ENCODE measurements around the gene APBA1. TPM values are rescaled to one million over a fixed set of nuclear protein-coding genes. Genes with fewer than 3 reads are reported as not detected.

The APBA1 gene
- total RNA-seq, 1 experiment from 2014 or later = 0.34 TPM

- Histone ChIP-seq H3K27me3 (replicated peaks; ENCODE audit: control insufficient read depth, insufficient read depth, low read length) (no peaks in the 10 kb centered on the region), H3K4me3 (ENCODE audit: low read depth, low read length) (peak overlapping the region; percentile 21), H3K9me3 (no peaks in the 10 kb centered on the region), H3K36me3 (ENCODE audit: control insufficient read depth, insufficient read depth, low read length) (no peaks in the 10 kb centered on the region), H3K4me1 (no peaks in the 10 kb centered on the region)
- Mint-ChIP-seq H3K36me3 (ENCODE audit: insufficient read depth, unreplicated experiment) (peaks cover 5% of the 10 kb centered on the region), H3K9me3 (ENCODE audit: unreplicated experiment) (no peaks in the 10 kb centered on the region), H3K27me3 (ENCODE audit: insufficient read depth, unreplicated experiment) (peaks cover 3% of the 10 kb centered on the region), H3K4me3 (ENCODE audit: unreplicated experiment) (peak overlapping the region; percentile 57), H3K4me1 (ENCODE audit: low read depth, unreplicated experiment) (no peaks in the 10 kb centered on the region), H3K27ac (ENCODE audit: unreplicated experiment) (no peak overlapping the region)
- POLR2A ChIA-PET = no interaction called here
- intact Hi-C loops (cut with micrococcal nuclease; ENCODE audit: unreplicated experiment) = loop anchor here (2.0 kb wide), 1 partner anchor 206 kb away; no protein-coding TSS in a partner anchor
- TF ChIP-seq CTCF (IDR thresholded peaks at IDR 0.05; ENCODE audit: insufficient read depth in 1 of 2, low read depth in 1 of 2, low read length in 1 of 2, severe bottlenecking in 1 of 2, unreplicated experiment in 1 of 2) = no peak
- CTCF ChIA-PET = no interaction called here
- no TSS peak for BruUV-seq (replicated peaks)
- no peak for DNase-seq
Measured at GRCh38 chr9:69673311-69673640, 1.1 kb upstream of the APBA1 start.

- H3K9me3 Mint-ChIP-seq (ENCODE audit: unreplicated experiment) = no peaks in the 10 kb centered on the region
- peaks cover 3% of the 10 kb centered on the region for H3K27me3 Mint-ChIP-seq (ENCODE audit: insufficient read depth, unreplicated experiment)
- peak; percentile 24 to 46 for TF ChIP-seq CTCF (IDR thresholded peaks at IDR 0.05; ENCODE audit: insufficient read depth in 1 of 2, low read depth in 1 of 2, low read length in 1 of 2, severe bottlenecking in 1 of 2, unreplicated experiment in 1 of 2)
- no peaks in the 10 kb centered on the region for H3K36me3 ChIP-seq (ENCODE audit: control insufficient read depth, insufficient read depth, low read length)
- no peaks in the 10 kb centered on the region for H3K9me3 ChIP-seq
- H3K36me3 Mint-ChIP-seq (ENCODE audit: insufficient read depth, unreplicated experiment) = peaks cover 5% of the 10 kb centered on the region
- no TSS peak for BruUV-seq (replicated peaks)
- DNase-seq = peak; percentile 60 to 63
- POLR2A ChIA-PET = interaction anchor here (0.6 kb wide), 1 partner anchor 160 kb away, joined by 3 read pairs; no protein-coding TSS in a partner anchor
- CTCF ChIA-PET = no interaction called here
- H3K4me3 Mint-ChIP-seq (ENCODE audit: unreplicated experiment) = peak overlapping the region; percentile 57
- H3K27ac Mint-ChIP-seq (ENCODE audit: unreplicated experiment) = no peak overlapping the region
- H3K27me3 ChIP-seq (replicated peaks; ENCODE audit: control insufficient read depth, insufficient read depth, low read length) = no peaks in the 10 kb centered on the region
- H3K4me3 ChIP-seq (ENCODE audit: low read depth, low read length) = peak overlapping the region; percentile 41
- no peaks in the 10 kb centered on the region for H3K4me1 ChIP-seq
- intact Hi-C loops (cut with micrococcal nuclease; ENCODE audit: unreplicated experiment) = loop anchor here (2.0 kb wide), 1 partner anchor 206 kb away; no protein-coding TSS in a partner anchor
- H3K4me1 Mint-ChIP-seq (ENCODE audit: low read depth, unreplicated experiment) = no peaks in the 10 kb centered on the region
Measured at GRCh38 chr9:69672596-69673310, 582 bp upstream of the APBA1 start.

GRCh38 chr9:69671311-69671878, 776 bp downstream of the APBA1 start:
- Mint-ChIP-seq H3K27ac (ENCODE audit: unreplicated experiment) (no peak overlapping the region), H3K27me3 (ENCODE audit: insufficient read depth, unreplicated experiment) (peaks cover 3% of the 10 kb centered on the region), H3K4me3 (ENCODE audit: unreplicated experiment) (no peak overlapping the region), H3K36me3 (ENCODE audit: insufficient read depth, unreplicated experiment) (peaks cover 5% of the 10 kb centered on the region), H3K4me1 (ENCODE audit: low read depth, unreplicated experiment) (no peaks in the 10 kb centered on the region), H3K9me3 (ENCODE audit: unreplicated experiment) (no peaks in the 10 kb centered on the region)
- Histone ChIP-seq H3K9me3 (no peaks in the 10 kb centered on the region), H3K27me3 (replicated peaks; ENCODE audit: control insufficient read depth, insufficient read depth, low read length) (no peaks in the 10 kb centered on the region), H3K4me3 (ENCODE audit: low read depth, low read length) (no peak overlapping the region), H3K4me1 (no peaks in the 10 kb centered on the region), H3K36me3 (ENCODE audit: control insufficient read depth, insufficient read depth, low read length) (no peaks in the 10 kb centered on the region)
- POLR2A ChIA-PET = no interaction called here
- intact Hi-C loops (cut with micrococcal nuclease; ENCODE audit: unreplicated experiment) = no loop called here
- no TSS peak for BruUV-seq (replicated peaks)
- no peak for DNase-seq
- CTCF ChIA-PET = no interaction called here
- TF ChIP-seq CTCF (IDR thresholded peaks at IDR 0.05; ENCODE audit: insufficient read depth in 1 of 2, low read depth in 1 of 2, low read length in 1 of 2, severe bottlenecking in 1 of 2, unreplicated experiment in 1 of 2) = no peak
